A549 (cell line): ENCODE measurements around the gene SWAP70.

Experiments
- MAFK ChIP-seq: fragments of 450-650 bp; IDR thresholded peaks from 2 replicates; pipeline ENCODE4 v1.6.1; 2014; ENCODE audit not compliant: partially characterized antibody
- NPAS2 ChIP-seq: fragments of 250-450 bp; sonication (Bioruptor Pico); IDR thresholded peaks from 2 replicates; pipeline ENCODE4 v1.8.0; 2022; ENCODE audit warnings: mild to moderate bottlenecking, moderate library complexity, borderline replicate concordance
- RNF2 ChIP-seq: fragments of 200-600 bp; sonication (generic); IDR thresholded peaks from 2 replicates; pipeline ENCODE4 v1.6.1; 2016; ENCODE audit warnings: low read depth, mild to moderate bottlenecking, antibody characterized with exemption, moderate library complexity, borderline replicate concordance
- TP53 ChIP-seq: fragments of 250-450 bp; sonication (Bioruptor Pico); IDR thresholded peaks from 2 replicates; pipeline ENCODE4 v1.5.0; 2021; ENCODE audit warnings: mild to moderate bottlenecking, moderate library complexity
- TF ChIP-seq, protein P1 (sequence below): fragments of 450-650 bp; IDR thresholded peaks from 2 replicates; pipeline ENCODE4 v1.6.1; 2014; ENCODE audit warnings: antibody characterized with exemption
- TF ChIP-seq, protein P2 (sequence below): fragments of >200 bp; sonication (Bioruptor Twin); formaldehyde crosslinking; IDR thresholded peaks from 3 replicates; pipeline ENCODE4 v1.5.1; 2016

DNA sequence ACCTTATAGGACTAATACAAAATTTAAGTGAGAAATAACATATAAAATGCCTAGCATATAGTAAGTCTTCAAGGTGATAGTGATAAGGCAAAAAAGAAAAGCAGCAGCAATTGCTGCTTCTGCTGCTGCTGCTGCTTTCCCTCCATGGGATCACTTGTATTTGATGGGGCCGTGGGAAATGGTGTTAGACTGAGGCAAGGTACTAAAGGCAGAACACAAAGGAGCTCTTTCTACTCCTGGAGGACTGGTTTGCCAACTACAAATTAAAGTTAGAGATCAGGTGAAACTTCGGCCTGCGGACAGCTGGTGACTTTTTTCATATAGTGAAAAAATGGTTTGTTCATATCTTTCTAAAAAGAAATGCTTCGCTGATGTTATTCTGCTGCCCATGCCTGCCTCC lies 46.3 kb downstream of the SWAP70 start:
- TF ChIP-seq, protein P1, sequence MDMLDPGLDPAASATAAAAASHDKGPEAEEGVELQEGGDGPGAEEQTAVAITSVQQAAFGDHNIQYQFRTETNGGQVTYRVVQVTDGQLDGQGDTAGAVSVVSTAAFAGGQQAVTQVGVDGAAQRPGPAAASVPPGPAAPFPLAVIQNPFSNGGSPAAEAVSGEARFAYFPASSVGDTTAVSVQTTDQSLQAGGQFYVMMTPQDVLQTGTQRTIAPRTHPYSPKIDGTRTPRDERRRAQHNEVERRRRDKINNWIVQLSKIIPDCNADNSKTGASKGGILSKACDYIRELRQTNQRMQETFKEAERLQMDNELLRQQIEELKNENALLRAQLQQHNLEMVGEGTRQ = no peak
- no peak for TF ChIP-seq MAFK
- no peak for TF ChIP-seq NPAS2 (CRISPR knock-in tag)
- TF ChIP-seq, protein P2, sequence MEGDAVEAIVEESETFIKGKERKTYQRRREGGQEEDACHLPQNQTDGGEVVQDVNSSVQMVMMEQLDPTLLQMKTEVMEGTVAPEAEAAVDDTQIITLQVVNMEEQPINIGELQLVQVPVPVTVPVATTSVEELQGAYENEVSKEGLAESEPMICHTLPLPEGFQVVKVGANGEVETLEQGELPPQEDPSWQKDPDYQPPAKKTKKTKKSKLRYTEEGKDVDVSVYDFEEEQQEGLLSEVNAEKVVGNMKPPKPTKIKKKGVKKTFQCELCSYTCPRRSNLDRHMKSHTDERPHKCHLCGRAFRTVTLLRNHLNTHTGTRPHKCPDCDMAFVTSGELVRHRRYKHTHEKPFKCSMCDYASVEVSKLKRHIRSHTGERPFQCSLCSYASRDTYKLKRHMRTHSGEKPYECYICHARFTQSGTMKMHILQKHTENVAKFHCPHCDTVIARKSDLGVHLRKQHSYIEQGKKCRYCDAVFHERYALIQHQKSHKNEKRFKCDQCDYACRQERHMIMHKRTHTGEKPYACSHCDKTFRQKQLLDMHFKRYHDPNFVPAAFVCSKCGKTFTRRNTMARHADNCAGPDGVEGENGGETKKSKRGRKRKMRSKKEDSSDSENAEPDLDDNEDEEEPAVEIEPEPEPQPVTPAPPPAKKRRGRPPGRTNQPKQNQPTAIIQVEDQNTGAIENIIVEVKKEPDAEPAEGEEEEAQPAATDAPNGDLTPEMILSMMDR = no peak
- no peak for TF ChIP-seq TP53 (CRISPR knock-in tag)
- TF ChIP-seq RNF2 = no peak
